Liver (tissue), 9 donors: ENCODE data around the gene CACNA1B. TPM values are rescaled to one million over a fixed set of nuclear protein-coding genes. Genes with fewer than 3 reads are reported as not detected.

Experiments
- DNase-seq: peaks from one replicate; pipeline ENCODE4 v3.0.0-alpha.2; 2017; ENCODE audit warnings: low spot score
- H3K27ac ChIP-seq, 2 donors: one replicate each; pipeline ENCODE4 v1.7.0; 2013; ENCODE audit warnings: inconsistent platforms in 2 of 2, low read length in 2 of 2, control low read depth in 1 of 2, low read depth in 1 of 2, mild to moderate bottlenecking in 1 of 2
- H3K27me3 ChIP-seq, 4 donors: one replicate each; pipeline versions ENCODE4 v1.6.1 to v1.7.0; 2013; ENCODE audit warnings: low read length in 3 of 4, inconsistent platforms in 1 of 4, mild to moderate bottlenecking in 1 of 4, moderate library complexity in 1 of 4; ENCODE audit not compliant: control insufficient read depth in 4 of 4, insufficient read depth in 4 of 4
- H3K36me3 ChIP-seq, 4 donors: one replicate each; pipeline versions ENCODE4 v1.6.1 to v1.7.0; 2013; ENCODE audit warnings: low read length in 3 of 4, mild to moderate bottlenecking in 3 of 4, low read depth in 1 of 4, moderate library complexity in 1 of 4; ENCODE audit not compliant: control insufficient read depth in 4 of 4, insufficient read depth in 3 of 4
- H3K4me1 ChIP-seq, 4 donors: one replicate each; pipeline versions ENCODE4 v1.6.1 to v1.7.0; 2013; ENCODE audit warnings: low read length in 3 of 4, mild to moderate bottlenecking in 3 of 4, moderate library complexity in 1 of 4; ENCODE audit not compliant: control insufficient read depth in 4 of 4, insufficient read depth in 4 of 4
- H3K4me3 ChIP-seq, 3 donors: one replicate each; pipeline versions ENCODE4 v1.6.1 to v1.7.0; 2013; ENCODE audit warnings: low read length in 3 of 3, control low read depth in 1 of 3, low read depth in 1 of 3, mild to moderate bottlenecking in 1 of 3
- H3K9ac ChIP-seq, 2 donors: one replicate each; pipeline ENCODE4 v1.7.0; 2013; ENCODE audit warnings: low read length in 2 of 2, mild to moderate bottlenecking in 2 of 2, moderate library complexity in 2 of 2, control low read depth in 1 of 2, low read depth in 1 of 2
- H3K9me3 ChIP-seq, 4 donors: one replicate each; pipeline versions ENCODE4 v1.6.1 to v1.7.0; 2013; ENCODE audit warnings: low read length in 3 of 4; ENCODE audit not compliant: control insufficient read depth in 4 of 4
- ATF3 ChIP-seq: IDR thresholded peaks from 2 replicates; pipeline ENCODE4 v1.6.1; 2016; ENCODE audit warnings: antibody characterized with exemption
- CTCF ChIP-seq: fragments of 150-350 bp; IDR thresholded peaks from 2 replicates; pipeline ENCODE4 v1.5.1; 2017; ENCODE audit warnings: improper control_type of control experiment, low read depth, low read length; ENCODE audit not compliant: missing input control
- EGR1 ChIP-seq, 2 donors: IDR thresholded peaks; 2 replicates each; pipeline ENCODE4 v1.6.1; 2016 to 2018; ENCODE audit warnings: antibody characterized with exemption in 2 of 2, low read depth in 2 of 2
- FOXA1 ChIP-seq: IDR thresholded peaks from 2 replicates; pipeline ENCODE4 v1.6.1; 2016; ENCODE audit warnings: antibody characterized with exemption
- FOXA2 ChIP-seq: IDR thresholded peaks from 2 replicates; pipeline ENCODE4 v1.6.1; 2016; ENCODE audit warnings: antibody characterized with exemption
- GABPA ChIP-seq, 2 donors: IDR thresholded peaks in 1 of 2; conservative IDR thresholded peaks in 1 of 2; 2 replicates each; pipeline ENCODE4 v1.6.1; 2016; ENCODE audit warnings: antibody characterized with exemption in 2 of 2, mild to moderate bottlenecking in 1 of 2, moderate library complexity in 1 of 2
- HNF4A ChIP-seq, 2 donors: conservative IDR thresholded peaks; 2 replicates each; pipeline ENCODE4 v1.6.1; 2016; ENCODE audit warnings: antibody characterized with exemption in 2 of 2, mild to moderate bottlenecking in 2 of 2
- HNF4G ChIP-seq: IDR thresholded peaks from 2 replicates; pipeline ENCODE4 v1.6.1; 2016; ENCODE audit warnings: antibody characterized with exemption
- JUND ChIP-seq, 2 donors: IDR thresholded peaks; 2 replicates each; pipeline ENCODE4 v1.6.1; 2016; ENCODE audit warnings: antibody characterized with exemption in 2 of 2
- NR2F2 ChIP-seq: IDR thresholded peaks from 2 replicates; pipeline ENCODE4 v1.6.1; 2016; ENCODE audit warnings: antibody characterized with exemption
- RAD21 ChIP-seq, 2 donors: IDR thresholded peaks; 2 replicates each; pipeline ENCODE4 v1.6.1; 2016; ENCODE audit warnings: antibody characterized with exemption in 2 of 2, mild to moderate bottlenecking in 2 of 2
- REST ChIP-seq: IDR thresholded peaks from 2 replicates; pipeline ENCODE4 v1.6.1; 2016; ENCODE audit warnings: antibody characterized with exemption, mild to moderate bottlenecking
- RXRA ChIP-seq, 2 donors: IDR thresholded peaks; 2 replicates each; pipeline ENCODE4 v1.6.1; 2017 to 2018; ENCODE audit warnings: antibody characterized with exemption in 2 of 2, mild to moderate bottlenecking in 1 of 2
- SP1 ChIP-seq: IDR thresholded peaks from 2 replicates; pipeline ENCODE4 v1.6.1; 2018; ENCODE audit warnings: antibody characterized with exemption, mild to moderate bottlenecking
- TAF1 ChIP-seq: conservative IDR thresholded peaks from 2 replicates; pipeline ENCODE4 v1.6.1; 2016; ENCODE audit warnings: antibody characterized with exemption, mild to moderate bottlenecking
- YY1 ChIP-seq: IDR thresholded peaks from 2 replicates; pipeline ENCODE4 v1.6.1; 2016; ENCODE audit warnings: antibody characterized with exemption, mild to moderate bottlenecking
- ZBTB33 ChIP-seq: IDR thresholded peaks from 2 replicates; pipeline ENCODE4 v1.6.1; 2016; ENCODE audit warnings: antibody characterized with exemption
- WGBS: extraction: QIAGEN DNeasy Blood & Tissue Kit; methylation state at CpG from one replicate; pipeline ENCODE4 v1.1.7; 2013; 5-methylcytosine and 5-hydroxymethylcytosine counted together
- polyA plus RNA-seq, 2 donors: library from polyadenylated mRNA; stranded (reverse) in 1 of 2; unstranded in 1 of 2; fragments of 200-250 nt in 1 of 2; fragments of >200 nt in 1 of 2; fragmentation: Nextera tagmentation in 1 of 2; extraction: Ambion mirVana in 1 of 2; gene quantifications; one replicate each; pipeline versions ENCODE4 v1.2.1 to v1.2.3, GENCODE V29; 2013 to 2015
- total RNA-seq, 2 donors: library from RNA; depleted of rRNA; stranded (reverse); fragments of >200 nt; gene quantifications; one replicate each; pipeline ENCODE4 v1.2.3, GENCODE V29; 2014
- TF ChIP-seq, protein P1 (sequence below): IDR thresholded peaks from 2 replicates; pipeline ENCODE4 v1.6.1; 2016; ENCODE audit warnings: antibody characterized with exemption
- donor health status: healthy.
- donor health status: healthy.
- donor health status: healthy.
- donor health status: healthy.
- donor health status: healthy.

CACNA1B gene
- total and polyA plus RNA-seq, 4 donors, result under 0.01 to 0.05 TPM; not detected in 2

DNA sequence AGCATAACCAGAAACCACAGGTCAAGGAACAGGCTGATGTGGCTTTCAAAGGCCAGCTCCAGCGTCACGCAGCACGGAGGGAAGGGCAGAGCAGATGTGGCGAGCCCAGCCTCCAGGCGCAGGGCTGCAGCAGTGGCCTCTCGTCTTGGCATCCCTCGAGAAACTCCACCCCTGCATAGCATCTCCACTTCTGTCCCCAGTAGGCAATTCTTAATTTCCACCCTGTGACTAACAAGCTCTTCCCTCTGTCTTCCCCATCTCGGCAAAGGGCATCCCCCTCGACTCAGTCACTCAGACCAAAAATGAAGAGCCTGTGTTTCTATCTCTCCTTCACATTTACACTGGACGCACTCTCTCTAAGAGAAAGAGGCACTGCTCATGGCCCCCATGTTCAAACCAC is 1.7 kb upstream of the CACNA1B start:
- no peak for DNase-seq
- WGBS, result 86% methylated on average over 10 of the region's 10 CpGs
- H3K4me3 ChIP-seq, result no peak overlapping the region

More for the DNA sequence above, 1.7 kb upstream of the CACNA1B start:
- Histone ChIP-seq H3K4me1 (peaks cover 3 to 6% (median 4%) of the 10 kb centered on the region in 4 donors), H3K9me3 (no peaks in the 10 kb centered on the region), H3K36me3 (no peaks in the 10 kb centered on the region), H3K27me3 (peaks cover 0 to 12% (median 3%) of the 10 kb centered on the region in 4 donors), H3K9ac (no peak overlapping the region), H3K27ac (no peak overlapping the region)
- TF ChIP-seq RXRA (IDR thresholded peaks at IDR 0.05) (no peak), ZBTB33 (no peak), SP1 (no peak), NR2F2 (no peak), CTCF (no peak), JUND (IDR thresholded peaks at IDR 0.05) (no peak), RAD21 (IDR thresholded peaks at IDR 0.05) (no peak), FOXA2 (no peak), REST (no peak), TAF1 (no peak), EGR1 (IDR thresholded peaks at IDR 0.05; ENCODE audit: low read depth in 2 of 2) (no peak), ATF3 (no peak), YY1 (no peak), GABPA (IDR thresholded peaks at IDR 0.05 in 1 of 2, conservative IDR thresholded peaks at IDR 0.05 in 1 of 2) (no peak), HNF4A (conservative IDR thresholded peaks at IDR 0.05) (no peak), FOXA1 (no peak), HNF4G (no peak)
- TF ChIP-seq, protein P1, sequence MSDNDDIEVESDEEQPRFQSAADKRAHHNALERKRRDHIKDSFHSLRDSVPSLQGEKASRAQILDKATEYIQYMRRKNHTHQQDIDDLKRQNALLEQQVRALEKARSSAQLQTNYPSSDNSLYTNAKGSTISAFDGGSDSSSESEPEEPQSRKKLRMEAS, result no peak
